HG03159 (cell line): ENCODE results near the gene PTPN1.
"Not testable (repeated sequence)": the region's sequence is repeated elsewhere in the genome, so short reads cannot be mapped to it uniquely, and the experiment has no call there.

Source experiments
- ATAC-seq: cut with Tn5 transposase; IDR thresholded peaks from one replicate; pipeline ENCODE4 v1.9.1; 2021; ENCODE audit warnings: mild to moderate bottlenecking, moderate library complexity; ENCODE audit not compliant: unreplicated experiment

The PTPN1 gene

GRCh38 chr20:50602432-50603088, 92.4 kb downstream of the PTPN1 start:
- ATAC-seq, result no peak

- no peak for ATAC-seq
Observed at GRCh38 chr20:50604451-50604850, 94.3 kb downstream of the PTPN1 start.

DNA sequence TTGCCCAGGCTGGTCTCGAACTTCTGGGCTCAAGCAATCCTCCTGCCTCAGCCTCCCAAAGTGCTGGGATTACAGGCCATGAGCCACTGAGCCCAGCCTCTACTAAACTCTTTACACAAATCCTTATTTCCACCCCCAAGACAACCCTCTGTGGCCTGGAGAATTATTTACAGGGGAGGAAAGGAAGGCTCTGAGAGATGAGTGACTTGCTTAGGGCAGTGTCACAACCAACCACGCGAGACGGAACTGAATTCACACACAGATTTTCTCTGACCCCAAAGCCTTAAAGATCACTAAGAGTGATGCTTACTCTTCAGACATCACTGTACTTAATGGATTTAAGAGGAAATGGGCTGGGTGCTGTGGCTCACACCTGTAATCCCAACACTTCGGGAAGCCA, 95.0 kb downstream of the PTPN1 start:
- ATAC-seq, result no peak

DNA sequence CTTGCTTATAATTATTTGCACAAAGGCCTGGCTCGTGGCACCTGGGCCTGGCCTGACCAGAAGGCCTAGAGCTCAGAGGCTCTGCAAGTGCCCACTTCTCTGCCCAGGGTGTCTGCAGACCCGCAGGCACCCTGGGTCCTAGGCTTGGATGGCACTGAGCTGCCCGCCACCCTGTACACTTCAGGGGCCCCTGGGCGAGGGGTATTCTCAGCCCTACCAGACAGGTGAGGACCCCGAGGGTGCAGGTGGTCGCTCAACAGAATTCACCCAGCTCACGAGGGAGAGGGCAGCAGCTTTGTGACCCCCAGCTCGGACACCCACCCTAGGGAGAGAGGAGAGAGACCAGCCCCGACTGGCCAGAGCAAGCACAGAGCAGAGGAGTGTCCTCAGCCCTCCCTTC, 97.3 kb downstream of the PTPN1 start:
- ATAC-seq, result no peak

GRCh38 chr20:50607850-50608749, 97.9 kb downstream of the PTPN1 start:
- ATAC-seq, result no peak

GRCh38 chr20:50608750-50609104, 98.5 kb downstream of the PTPN1 start:
- ATAC-seq, result no peak

DNA sequence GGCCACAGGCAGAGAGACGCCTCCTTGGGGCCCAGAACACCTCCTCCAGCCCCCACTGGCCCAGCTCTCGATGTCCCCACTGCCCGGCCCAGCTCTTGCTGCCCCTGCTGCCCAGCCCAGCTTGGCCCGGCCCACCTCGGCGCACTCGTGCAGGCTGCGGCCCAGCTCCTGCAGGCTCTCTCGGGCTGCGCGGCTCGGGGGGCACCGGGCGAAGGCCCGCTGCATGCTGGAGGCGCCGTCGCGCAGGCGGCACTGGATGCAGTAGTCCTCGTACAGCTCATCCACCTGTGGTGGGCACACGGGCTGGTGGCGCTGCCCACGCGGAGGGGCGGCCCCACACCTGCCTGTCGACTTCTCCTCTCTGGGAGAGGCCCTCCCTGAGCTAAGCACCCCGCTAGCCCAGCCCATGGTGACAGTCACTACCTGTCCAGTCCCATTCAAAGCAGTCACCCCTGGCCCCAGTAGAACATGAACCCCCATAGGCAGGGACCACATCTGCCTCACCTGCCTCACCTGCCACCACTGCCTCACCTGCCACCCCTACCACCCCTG, 99.3 kb downstream of the PTPN1 start:
- ATAC-seq, result no peak

- no peak for ATAC-seq
Observed at GRCh38 chr20:50610212-50610718, 100.1 kb downstream of the PTPN1 start.

- no peak for ATAC-seq
Observed at GRCh38 chr20:50611128-50611810, 101.1 kb downstream of the PTPN1 start.

DNA sequence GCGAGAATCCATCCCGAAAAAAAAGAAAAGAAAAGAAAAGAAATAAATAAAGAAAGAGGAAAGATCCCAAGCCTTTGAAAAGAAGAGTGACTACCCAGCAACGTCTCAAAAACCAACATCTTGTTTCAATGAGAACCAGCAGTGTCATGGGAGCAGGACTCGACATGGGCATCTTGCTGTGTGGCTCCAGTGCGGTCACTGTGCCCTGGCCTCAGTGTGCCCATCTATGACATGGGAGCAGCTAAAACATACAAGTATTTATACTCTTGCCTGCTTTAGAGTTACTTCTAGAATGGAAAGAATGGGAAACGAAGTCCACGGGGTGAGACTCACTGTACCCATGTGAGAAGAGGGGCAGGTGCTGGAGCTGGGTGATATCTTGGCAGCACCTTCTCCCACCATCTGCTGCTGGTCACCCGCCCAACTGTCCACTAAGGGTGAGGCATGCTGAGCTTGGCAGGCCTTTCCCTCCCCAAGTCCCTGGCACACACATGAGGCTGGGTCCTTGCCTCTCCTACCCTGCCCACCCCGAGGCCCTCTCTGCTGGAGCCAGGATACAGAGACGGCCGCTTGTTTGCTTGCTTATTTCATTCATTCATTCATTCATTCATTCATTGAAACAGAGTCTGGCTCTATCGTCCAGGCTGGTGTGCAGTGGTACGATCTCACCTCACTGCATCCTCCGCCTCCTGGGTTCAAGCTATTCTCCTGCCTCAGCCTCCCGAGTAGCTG, 103.4 kb downstream of the PTPN1 start:
- no peak for ATAC-seq

DNA sequence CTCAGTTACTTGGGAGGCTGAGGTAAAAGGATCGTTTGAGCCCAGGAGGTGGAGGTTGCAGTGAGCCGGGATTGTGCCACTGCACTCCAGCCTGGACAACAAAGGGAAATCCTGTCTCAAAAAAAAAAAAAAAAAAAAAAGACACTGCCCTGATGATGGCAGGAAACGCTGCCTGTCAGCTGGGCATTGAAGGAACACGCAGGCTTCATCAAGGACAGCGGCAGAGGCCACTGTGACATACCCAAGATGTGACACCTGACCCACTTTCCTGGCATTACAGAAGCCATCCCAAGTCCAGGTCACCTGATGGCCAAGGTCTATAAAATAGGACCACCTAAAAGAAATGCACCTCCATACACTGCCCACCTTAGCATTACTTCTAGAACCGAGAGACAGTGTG, 105.2 kb downstream of the PTPN1 start:
- ATAC-seq, result no peak

DNA sequence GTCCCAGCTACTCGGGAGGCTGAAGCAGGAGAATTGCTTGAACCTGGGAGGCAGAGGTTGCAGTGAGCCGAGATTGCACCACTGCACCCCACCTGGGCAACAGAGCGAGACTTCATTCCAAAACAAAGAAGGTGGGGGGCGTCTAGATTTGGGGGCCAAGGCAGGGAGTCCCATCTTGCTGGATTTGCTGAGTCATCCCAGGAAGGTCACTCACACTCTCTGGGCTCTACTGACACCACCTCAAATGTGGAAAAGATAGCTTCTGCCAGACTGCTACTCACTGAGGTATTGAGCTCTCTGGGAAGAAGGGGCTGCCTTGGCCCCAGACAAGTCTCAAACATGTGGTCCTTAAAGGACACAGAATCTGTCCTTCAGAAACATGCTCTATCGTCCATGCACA, 106.8 kb downstream of the PTPN1 start:
- ATAC-seq, result no peak

DNA sequence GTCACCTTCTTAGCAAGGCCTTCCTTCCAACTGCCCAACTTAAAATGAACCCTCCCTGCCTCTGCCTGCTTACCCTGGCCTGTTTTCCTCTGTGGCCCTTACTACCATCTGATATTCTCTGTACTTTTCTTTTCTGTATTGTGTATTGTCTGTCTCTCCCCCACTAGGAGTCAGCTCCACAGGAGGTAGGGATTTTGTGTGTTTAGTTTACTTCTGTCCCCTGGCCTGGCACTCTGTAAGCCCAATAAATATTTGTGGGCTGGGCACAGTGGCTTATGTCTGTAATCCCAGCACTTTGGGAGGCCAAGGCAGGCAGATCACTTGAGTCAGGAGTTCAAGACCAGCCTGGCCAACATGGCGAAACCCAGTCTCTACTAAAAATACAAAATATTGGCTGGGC, 108.4 kb downstream of the PTPN1 start:
- no peak for ATAC-seq

DNA sequence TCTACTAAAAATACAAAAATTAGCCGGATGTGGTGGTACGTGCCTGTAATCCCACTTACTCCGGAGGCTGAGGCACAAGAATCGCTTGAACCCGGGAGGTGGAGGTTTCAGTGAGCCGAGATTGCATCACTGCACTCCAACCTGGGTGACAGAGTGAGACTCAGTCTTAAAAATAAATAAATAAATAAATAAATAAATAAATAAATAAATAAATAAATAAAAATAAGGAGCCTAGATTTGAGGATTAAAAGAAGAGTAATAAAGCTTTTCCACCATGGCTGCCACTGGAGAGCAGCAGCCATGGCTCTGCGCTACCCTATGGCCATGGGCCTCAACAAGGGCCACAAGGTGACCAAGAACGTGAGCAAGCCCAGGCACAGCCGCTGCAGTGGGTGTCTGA, 110.3 kb downstream of the PTPN1 start:
- ATAC-seq, result not testable (repeated sequence)

- ATAC-seq, result no peak
Observed at GRCh38 chr20:50621068-50621665, 111.0 kb downstream of the PTPN1 start.

DNA sequence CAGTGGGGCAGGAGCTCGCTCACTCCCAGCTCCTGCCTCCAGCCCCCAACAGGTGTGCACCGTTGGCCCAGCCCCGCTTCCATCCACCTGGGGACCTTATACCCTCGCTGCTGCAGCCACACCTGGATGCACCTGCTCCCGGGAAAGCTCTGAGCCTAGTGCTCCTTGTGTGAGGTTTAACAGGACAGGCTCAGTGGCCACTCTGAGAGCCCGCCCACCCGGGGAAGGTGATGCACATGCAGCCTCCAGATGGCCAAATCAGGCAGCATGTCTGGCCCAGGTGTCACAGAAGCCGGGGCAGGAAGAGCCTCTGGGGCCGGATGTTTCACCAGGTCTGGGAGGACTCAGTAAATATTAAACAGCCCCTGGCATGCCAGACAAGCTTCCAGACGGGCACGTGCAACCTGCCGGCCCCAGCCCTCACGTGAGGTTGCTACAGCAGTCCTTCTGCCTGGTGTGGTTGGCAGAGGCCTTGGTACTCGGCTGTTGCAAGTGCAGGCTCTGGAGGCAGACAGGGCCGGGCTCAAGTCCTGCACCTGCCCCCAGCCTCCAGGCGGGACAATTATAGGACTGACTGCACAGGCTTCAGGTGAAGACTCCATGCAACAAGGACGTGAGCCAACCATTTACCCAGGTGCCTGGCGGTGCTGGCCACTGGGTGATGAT, 114.3 kb downstream of the PTPN1 start:
- no peak for ATAC-seq

DNA sequence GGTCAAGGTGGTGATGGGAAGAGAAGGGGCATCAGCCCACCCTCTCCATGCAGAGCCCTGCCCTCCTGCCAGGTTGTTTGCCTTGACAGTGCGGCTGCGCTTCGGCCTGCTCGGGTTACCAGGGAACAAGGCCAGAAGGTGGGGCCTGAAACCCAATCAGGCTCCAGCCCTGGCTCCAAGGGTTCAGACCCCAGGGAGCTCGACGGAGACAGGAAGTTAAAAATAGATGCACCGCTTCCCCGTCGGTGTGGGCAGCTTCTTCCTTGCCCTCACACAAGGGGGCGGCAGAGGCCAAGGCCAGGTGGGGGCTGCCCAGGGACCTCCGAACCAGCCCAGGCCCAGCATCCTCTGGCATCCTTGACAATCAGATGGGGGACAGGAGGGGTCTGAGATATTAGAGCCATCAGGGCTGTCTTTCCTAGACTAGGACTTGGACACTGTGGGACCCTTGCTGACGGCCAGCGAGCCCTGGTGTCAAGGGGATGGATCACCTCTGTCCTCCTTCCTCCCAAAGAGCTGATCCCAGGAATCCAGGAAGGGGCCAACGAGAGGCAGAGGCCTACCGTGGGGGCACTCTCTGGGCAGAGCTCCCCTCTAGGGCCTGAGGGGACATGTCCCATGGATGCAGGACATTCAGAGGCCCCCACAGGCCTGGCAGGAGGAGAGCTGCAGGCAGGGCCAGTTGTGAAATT, 115.9 kb downstream of the PTPN1 start:
- ATAC-seq, result no peak

DNA sequence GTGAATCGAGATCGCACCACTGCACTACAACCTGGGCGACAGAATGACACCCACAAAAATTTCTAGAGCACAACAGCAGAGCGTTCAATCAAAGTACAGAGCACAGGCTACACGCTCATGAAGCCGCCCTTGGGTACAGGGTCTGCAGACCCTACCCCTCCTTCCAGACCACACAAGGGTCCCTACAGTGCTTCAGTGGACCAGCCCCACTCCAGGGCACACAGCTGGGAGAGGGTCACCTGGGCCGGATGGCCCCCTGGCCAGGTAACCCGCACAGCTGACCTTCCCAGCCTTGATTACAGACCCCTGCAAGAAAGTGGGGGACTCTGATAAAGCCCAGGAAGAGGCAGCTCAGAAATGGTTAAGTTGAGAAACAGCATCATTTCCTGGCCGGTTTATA, 117.6 kb downstream of the PTPN1 start:
- no peak for ATAC-seq

DNA sequence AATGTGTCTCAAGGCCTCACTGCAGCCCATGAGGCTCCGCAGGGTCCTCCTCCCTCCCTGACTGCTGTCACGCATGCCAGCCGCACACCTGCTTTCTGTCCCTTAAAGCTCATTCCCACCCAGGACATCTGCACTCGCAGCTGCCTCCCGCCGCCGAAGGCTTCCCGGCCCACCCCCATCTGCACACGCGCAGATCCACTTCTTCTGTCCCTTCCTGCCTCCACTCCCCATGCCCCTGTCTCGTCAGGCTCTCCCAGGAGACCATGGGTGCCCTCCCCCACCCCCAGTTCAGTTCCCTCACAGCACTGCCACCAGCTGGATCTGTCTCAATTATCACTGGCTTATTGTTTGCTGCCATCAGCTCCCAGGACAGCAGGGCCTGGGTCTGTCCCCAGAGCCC, 118.1 kb downstream of the PTPN1 start:
- ATAC-seq, result no peak
